ENCODE results near the gene DROSHA.
"Not testable (repeated sequence)": the region's sequence is repeated elsewhere in the genome, so short reads cannot be mapped to it uniquely, and the experiment has no call there.

DROSHA gene

DNA sequence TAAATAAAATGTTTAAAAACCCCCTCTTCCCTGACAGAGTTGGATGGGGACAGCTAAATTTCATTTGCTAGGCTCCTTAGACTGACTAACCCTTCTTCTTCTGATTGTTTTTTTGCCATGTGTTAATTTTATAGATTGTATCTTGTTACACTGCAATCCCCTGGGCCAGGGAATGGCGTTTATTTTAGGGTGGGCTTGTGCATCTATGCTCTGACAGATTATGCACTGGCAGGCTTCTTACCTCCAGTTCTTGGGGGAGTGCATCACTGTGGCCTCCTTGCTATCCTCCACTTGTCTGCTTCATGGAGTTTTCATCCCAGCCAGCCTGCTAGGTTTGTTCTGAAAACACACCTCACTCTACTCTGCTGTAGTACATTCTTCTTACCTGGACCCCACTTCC, 159.8 kb downstream of the DROSHA start:
- DNase-seq: no peak

GRCh38 chr5:31366941-31367340, 165.0 kb downstream of the DROSHA start:
- no peak for DNase-seq

DNA sequence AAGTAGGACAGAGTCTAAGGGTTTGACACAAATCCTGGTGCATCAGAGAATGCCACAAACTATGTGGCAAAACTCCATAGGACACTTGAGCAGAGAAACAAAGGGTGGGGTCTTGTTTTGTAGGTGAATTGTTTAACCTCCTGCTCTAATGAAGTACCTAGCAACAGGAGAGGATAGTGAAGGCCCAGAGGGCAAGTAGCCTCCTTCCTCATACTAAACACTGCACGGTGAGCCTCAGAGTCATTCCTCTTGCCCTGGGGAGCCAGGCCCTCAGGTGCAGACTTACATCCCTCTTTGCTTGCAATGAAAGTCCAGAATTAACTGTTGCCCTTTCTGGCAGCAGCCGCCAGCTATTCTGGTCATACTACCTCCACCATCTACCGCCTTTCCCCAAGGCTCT, 166.1 kb downstream of the DROSHA start:
- DNase-seq: no peak

DNA sequence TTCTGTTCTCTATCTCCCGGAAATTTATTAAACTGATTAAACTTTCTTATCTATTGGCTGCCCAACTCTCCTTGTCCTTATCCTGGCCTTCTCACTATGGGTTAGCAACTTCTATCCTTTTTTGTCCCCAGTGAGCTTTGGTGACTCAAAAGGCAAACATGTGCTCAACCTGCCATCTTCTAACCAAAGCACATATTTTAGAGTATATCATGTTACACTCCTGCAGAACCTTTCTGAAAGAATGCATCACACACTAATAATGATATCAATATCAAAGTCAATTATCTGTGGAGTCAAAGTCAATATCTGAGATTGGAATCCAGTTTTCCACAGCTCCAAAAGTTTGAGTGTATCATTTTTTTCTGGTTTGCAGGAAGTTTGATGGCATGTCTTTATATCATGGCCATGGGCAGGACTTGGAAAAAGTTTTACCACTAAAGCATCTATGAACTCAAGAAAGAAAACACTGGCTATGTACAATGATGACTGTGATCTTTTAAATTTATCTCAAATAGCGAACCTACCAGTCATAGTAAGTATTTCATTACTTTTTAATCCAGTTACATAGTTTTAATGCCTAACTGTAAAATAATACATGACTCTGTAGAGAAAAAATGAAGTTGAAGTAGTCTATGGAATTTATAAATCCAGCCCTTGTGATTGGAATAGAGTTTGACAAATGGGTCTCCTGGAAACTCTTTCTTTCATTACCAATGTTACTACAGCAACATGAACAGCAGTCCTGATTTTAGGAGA, 166.8 kb downstream of the DROSHA start:
- DNase-seq: no peak

- no peak for DNase-seq
Measured at GRCh38 chr5:31362931-31363568, 168.8 kb downstream of the DROSHA start.

- no peak for DNase-seq
Measured at GRCh38 chr5:31362529-31362900, 169.4 kb downstream of the DROSHA start.

DNA sequence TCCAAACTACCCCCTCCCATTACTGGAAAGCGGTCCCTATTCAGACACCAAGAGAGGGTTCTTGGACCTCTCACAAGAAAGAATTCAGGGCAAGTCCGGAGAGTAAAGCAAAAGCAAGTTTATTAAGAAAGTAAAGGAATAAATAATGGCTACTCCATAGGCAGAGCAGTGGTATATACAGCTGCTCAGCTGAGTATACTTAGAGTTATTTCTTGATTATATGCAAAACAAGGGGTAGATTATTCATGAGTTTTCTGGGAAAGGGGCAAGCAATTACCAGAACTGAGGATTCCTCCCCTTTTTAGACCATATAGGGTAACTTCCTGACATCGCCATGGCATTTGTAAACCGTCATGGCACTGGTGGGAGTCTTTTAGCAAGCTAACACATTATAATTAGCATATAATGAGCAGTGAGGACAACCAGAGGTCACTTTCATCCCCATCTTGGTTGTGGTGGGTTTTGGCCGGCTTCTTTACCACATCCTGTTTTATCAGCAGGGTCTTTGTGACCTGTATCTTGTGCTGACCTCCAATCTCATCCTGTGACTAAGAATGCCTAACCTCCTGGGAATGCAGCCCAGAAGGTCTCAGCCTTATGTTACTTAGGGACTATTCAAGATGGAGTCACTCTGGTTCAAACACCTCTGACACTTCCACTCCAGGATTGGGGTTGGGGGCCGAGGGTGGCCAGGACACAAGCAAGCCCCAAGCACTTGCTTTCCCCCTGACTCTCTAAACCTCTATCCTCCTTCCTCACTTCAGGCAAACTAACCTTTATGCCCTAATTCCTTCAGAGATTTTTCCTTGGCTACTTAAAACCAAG, 170.0 kb downstream of the DROSHA start:
- DNase-seq: not testable (repeated sequence)

DNA sequence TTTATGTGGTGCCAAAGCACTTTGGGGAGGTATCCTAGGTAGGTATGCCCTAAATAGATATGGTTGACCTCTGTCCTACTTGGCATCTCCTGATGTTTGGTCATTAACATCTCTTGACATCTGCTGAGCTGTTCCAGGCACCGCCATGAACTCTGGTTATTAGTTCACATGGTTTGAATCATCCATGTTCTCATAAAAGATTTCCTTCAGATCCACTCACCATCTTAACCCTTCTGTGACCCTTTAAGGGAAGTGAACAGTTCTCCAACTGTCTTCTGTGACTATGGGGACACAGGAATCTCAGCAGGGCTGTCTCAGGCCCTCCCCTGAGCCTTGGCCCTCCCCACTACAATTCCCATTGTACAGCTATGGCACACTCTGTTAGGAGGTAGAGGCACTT, 170.7 kb downstream of the DROSHA start:
- no peak for DNase-seq

DNA sequence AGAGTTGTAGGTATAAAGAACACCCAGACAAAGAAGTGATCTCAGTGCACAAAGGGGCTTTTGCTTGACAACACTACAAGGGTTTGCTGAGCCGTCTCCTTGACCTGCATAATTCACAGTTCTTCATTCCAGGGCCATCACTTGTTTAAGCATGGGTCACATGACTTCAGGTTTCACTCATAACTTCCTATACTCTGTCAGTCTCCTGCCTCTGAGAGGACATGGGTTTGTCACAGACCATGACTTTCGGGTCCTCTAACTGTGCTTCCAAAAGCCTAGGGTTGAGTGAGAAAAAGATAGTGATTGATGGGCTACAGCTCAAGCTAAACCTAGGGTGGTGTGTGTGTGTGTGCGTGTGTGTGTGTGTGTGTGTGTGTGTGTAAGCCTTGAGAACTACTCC, 172.1 kb downstream of the DROSHA start:
- no peak for DNase-seq

DNA sequence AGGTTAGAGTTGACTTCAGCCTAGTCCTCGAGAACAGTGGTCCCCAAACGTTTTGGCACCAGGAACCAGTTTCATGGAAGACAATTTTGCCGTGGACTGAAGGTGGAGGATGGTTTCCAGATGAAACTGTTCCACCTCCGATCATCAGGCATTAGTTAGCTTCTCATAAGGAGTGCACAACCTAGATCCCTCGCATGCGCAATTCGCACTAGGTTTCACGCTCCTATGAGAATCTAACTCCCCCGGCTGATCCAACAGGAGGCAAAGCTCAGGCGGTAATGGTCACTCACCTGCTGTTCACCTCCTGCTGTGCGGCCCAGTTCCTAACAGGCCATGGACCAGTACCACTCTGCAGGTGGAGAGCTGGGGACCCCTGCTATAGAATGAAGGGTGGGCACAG, 174.9 kb downstream of the DROSHA start:
- no peak for DNase-seq

DNA sequence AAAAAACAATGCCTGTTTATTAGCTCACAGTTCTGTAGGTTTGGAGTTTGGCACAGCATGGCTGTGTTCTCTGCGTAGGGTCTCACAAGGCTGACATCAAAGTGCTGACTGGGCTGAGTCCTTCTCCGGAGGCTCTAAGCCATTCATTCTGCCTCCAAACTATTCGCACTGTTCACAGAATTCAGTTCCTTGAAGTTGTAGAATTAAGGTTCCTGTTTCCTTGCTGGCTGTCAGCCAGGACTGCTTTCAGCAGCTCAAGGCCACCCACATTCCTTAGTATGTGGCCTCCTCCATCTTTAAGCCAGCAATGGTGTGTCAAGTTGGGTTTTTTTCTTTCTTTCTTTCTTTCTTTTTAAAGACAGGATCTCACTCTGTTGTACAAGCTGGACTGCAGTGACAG, 176.6 kb downstream of the DROSHA start:
- no peak for DNase-seq

Data from femur (tissue), 1 donor.